Activated B cell treated with CpG ODN at 0.5 μM for 24 hours (primary cell): ENCODE data around the gene ZIC1. TPM values are rescaled to one million over a fixed set of nuclear protein-coding genes. Genes with fewer than 3 reads are reported as not detected.

Experiments
- ATAC-seq: fragments of 200-7000 bp; cut with Tn5 transposase; one replicate; pipeline ENCODE4 v1.10.0; 2021; ENCODE audit warnings: low read depth, mild to moderate bottlenecking, moderate library complexity
- CTCF ChIA-PET: fragments of 350-600 bp; sonication (Branson Sonifier 250); formaldehyde crosslinking; loops from one replicate; lab custom pipeline; 2021; ENCODE audit warnings: antibody characterized with exemption; lab: Charles Lee
- POLR2A ChIA-PET: fragments of 350-600 bp; sonication (Branson Sonifier 250); formaldehyde crosslinking; loops from one replicate; lab custom pipeline; 2021; ENCODE audit warnings: antibody characterized with exemption; lab: Charles Lee
- DNase-seq: peaks from one replicate; pipeline ENCODE4 v3.0.0; 2022
- H3K27ac Mint-ChIP-seq: one replicate; pipeline ENCODE4 v1.8.0; 2020; ENCODE audit warnings: mixed read lengths
- H3K27me3 Mint-ChIP-seq: one replicate; pipeline ENCODE4 v1.8.0; 2021; ENCODE audit warnings: mixed read lengths
- H3K36me3 Mint-ChIP-seq: one replicate; pipeline ENCODE4 v1.8.0; 2021; ENCODE audit warnings: low read depth, mixed read lengths
- H3K4me1 Mint-ChIP-seq: one replicate; pipeline ENCODE4 v1.8.0; 2021; ENCODE audit warnings: mixed read lengths
- H3K4me3 Mint-ChIP-seq: one replicate; pipeline ENCODE4 v1.8.0; 2020; ENCODE audit warnings: mild to moderate bottlenecking, mixed read lengths
- H3K9me3 Mint-ChIP-seq: one replicate; pipeline ENCODE4 v1.8.0; 2020; ENCODE audit warnings: mixed read lengths
- intact Hi-C: fragments of 100-400 bp; cut with micrococcal nuclease; formaldehyde crosslinking; loops from one replicate; pipeline ENCODE4 v1.15.1; 2024
- total RNA-seq: library from RNA; stranded (reverse); gene quantifications from 2 replicates; pipeline ENCODE4 v1.2.3, GENCODE V29; 2022
- TF ChIP-seq, protein P1 (sequence below): fragments of 200-600 bp; IDR thresholded peaks from one replicate; pipeline ENCODE4 v1.8.0; 2022; ENCODE audit warnings: antibody characterized with exemption, mild to moderate bottlenecking

Gene ZIC1
- total RNA-seq, 1 donor from 2014 or later, result not detected

DNA sequence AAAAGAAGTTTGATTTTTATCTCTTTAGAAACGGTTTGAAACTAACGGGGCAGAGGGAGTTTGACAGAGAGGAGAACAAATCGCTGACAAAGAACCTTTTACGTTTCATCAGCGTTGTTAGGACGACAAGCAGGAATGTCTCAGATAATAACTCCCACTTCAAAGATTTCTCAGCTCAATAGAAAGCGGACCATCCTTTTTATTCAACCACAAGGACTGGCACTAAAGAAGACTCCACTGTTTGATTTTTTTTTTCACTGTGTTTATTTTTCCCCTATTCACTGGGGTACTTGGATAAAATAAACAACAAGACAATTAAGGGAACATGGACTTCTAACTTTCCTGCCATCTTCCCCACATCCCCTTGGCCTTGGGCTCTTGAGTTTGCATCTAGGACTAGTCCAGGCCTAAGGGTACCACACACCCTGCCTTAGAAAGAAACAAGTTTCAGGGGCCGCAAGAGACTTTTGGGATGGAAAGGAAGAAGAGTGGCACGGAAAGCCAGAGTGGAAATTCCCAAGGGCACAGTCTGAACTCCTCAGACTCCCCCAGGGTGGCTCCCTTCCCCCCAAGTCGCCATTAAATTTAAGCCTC lies 21.8 kb upstream of the ZIC1 start:
- TF ChIP-seq, protein P1, sequence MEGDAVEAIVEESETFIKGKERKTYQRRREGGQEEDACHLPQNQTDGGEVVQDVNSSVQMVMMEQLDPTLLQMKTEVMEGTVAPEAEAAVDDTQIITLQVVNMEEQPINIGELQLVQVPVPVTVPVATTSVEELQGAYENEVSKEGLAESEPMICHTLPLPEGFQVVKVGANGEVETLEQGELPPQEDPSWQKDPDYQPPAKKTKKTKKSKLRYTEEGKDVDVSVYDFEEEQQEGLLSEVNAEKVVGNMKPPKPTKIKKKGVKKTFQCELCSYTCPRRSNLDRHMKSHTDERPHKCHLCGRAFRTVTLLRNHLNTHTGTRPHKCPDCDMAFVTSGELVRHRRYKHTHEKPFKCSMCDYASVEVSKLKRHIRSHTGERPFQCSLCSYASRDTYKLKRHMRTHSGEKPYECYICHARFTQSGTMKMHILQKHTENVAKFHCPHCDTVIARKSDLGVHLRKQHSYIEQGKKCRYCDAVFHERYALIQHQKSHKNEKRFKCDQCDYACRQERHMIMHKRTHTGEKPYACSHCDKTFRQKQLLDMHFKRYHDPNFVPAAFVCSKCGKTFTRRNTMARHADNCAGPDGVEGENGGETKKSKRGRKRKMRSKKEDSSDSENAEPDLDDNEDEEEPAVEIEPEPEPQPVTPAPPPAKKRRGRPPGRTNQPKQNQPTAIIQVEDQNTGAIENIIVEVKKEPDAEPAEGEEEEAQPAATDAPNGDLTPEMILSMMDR, result no peak
- Mint-ChIP-seq H3K4me3 (no peak overlapping the region), H3K9me3 (no peaks in the 10 kb centered on the region), H3K4me1 (no peaks in the 10 kb centered on the region), H3K27ac (no peak overlapping the region), H3K27me3 (peaks cover 83% of the 10 kb centered on the region), H3K36me3 (peaks cover 2% of the 10 kb centered on the region)
- ATAC-seq, result no peak
- no peak for DNase-seq
- ChIA-PET CTCF (no interaction called here), POLR2A (no interaction called here)
- intact Hi-C loops, result loop anchor here (2.0 kb wide), 1 partner anchor 27 kb away; no protein-coding TSS in a partner anchor

DNA sequence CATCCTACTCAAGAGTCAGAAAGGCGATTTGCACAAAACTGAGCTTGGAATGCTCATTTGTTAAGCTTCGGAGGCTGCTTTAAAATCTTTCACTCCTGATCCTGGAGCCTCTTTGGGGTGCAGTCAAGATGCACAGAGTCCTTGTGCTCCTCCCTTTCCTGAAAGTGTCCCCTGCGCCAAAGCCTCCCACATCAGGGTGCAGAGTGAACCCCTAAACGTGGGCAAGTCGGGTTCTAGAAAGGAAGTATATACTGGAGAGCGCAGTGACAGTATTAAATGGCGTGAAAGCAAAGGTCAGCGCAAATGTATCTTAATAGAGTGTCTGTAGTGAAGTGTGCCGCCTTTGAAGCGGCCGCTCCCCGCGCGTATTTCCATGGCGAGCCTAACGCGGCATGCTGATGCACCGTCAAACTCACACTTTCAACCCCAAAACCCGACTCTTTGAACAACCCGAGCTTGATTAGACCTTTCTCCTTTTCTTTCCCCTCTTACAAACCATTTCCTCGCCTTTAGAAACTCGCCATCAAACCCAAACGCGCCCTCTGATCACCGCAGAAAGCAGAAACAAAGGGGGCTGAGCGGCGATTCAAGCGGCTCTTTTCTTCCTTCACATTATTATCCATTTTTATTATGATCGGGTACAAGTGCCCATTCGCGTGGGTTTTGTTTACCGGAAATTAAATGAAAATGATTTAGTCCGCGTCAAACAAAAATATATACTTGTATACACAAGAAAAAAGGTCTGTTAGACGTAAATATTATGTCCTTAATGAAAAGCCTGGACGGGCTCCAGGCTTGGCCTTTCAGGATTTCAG lies 21.1 kb upstream of the ZIC1 start:
- Mint-ChIP-seq H3K4me1 (no peaks in the 10 kb centered on the region), H3K27me3 (peaks cover 79% of the 10 kb centered on the region), H3K36me3 (peaks cover 2% of the 10 kb centered on the region), H3K4me3 (no peak overlapping the region), H3K9me3 (no peaks in the 10 kb centered on the region), H3K27ac (no peak overlapping the region)
- TF ChIP-seq, protein P1, result no peak
- POLR2A ChIA-PET, result no interaction called here
- no peak for DNase-seq
- ATAC-seq, result no peak
- CTCF ChIA-PET, result no interaction called here
- intact Hi-C loops, result loop anchor here (2.0 kb wide), 1 partner anchor 27 kb away; no protein-coding TSS in a partner anchor

GRCh38 chr3:147388700-147389580 lies 20.2 kb upstream of the ZIC1 start:
- no peaks in the 10 kb centered on the region for H3K9me3 Mint-ChIP-seq
- H3K27ac Mint-ChIP-seq, result no peak overlapping the region
- DNase-seq, result no peak
- POLR2A ChIA-PET, result no interaction called here
- ATAC-seq, result no peak
- TF ChIP-seq, protein P1, result no peak
- H3K27me3 Mint-ChIP-seq, result peaks cover 77% of the 10 kb centered on the region
- no peak overlapping the region for H3K4me3 Mint-ChIP-seq
- H3K36me3 Mint-ChIP-seq, result peaks cover 2% of the 10 kb centered on the region
- intact Hi-C loops, result no loop called here
- CTCF ChIA-PET, result no interaction called here
- H3K4me1 Mint-ChIP-seq, result no peaks in the 10 kb centered on the region

DNA sequence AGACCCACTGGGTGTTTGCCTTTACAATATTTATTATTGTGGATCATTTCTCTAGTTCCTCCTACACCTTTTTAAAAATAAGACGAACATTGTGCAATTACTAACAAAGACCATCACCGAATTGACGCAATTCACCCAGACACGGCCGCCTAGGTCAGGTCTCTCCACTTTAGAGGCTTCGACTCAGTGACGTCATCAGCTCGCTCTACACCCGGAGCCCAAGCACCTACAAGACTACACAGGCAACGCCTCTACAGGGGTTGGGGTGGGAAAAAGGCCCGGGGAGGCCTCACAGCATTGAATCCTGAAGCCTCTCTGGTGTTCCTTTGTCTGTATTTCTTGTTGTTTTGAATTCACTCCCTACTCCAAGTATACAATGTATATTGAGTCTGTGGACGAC lies 19.4 kb upstream of the ZIC1 start:
- no peak for ATAC-seq
- Mint-ChIP-seq H3K36me3 (peaks cover 2% of the 10 kb centered on the region), H3K27ac (no peak overlapping the region), H3K4me1 (no peaks in the 10 kb centered on the region), H3K4me3 (no peak overlapping the region), H3K27me3 (peaks cover 76% of the 10 kb centered on the region), H3K9me3 (no peaks in the 10 kb centered on the region)
- intact Hi-C loops, result no loop called here
- TF ChIP-seq, protein P1, result no peak
- ChIA-PET CTCF (no interaction called here), POLR2A (no interaction called here)
- DNase-seq, result no peak
